DND-41 (cell line): ENCODE results near the gene PIGV.

Source experiments
- ATAC-seq: fragments of 200-7000 bp; cut with Tn5 transposase; 3 replicates; pipeline ENCODE4 v1.9.1; 2021; ENCODE audit warnings: low read depth; ENCODE audit not compliant: insufficient read depth
- DNase-seq: peaks from one replicate; pipeline ENCODE4 v3.0.0-alpha.2; 2020
- H2AFZ ChIP-seq: 2 replicates; pipeline ENCODE4 v1.6.0; 2012; ENCODE audit warnings: low read depth, low read length
- H3K27ac ChIP-seq: 2 replicates; pipeline ENCODE4 v1.5.1; 2012; ENCODE audit warnings: low read length, inconsistent platforms
- H3K27me3 ChIP-seq: fragments of 200-600 bp; sonication (generic); 2 replicates; pipeline ENCODE4 v1.6.0; 2012; ENCODE audit warnings: low read length, mild to moderate bottlenecking, inconsistent platforms; ENCODE audit not compliant: insufficient read depth, poor library complexity
- H3K36me3 ChIP-seq: 2 replicates; pipeline ENCODE4 v1.5.1; 2012; ENCODE audit warnings: low read length, inconsistent platforms; ENCODE audit not compliant: insufficient read depth
- H3K4me1 ChIP-seq: 2 replicates; pipeline ENCODE4 v1.5.1; 2012; ENCODE audit warnings: mild to moderate bottlenecking, low read length; ENCODE audit not compliant: insufficient read depth
- H3K4me2 ChIP-seq: 2 replicates; pipeline ENCODE4 v1.6.0; 2012; ENCODE audit warnings: mild to moderate bottlenecking, moderate library complexity, low read length, inconsistent platforms; ENCODE audit not compliant: insufficient read depth
- H3K4me3 ChIP-seq, 2 experiments: fragments of 200-600 bp in 1 of 2; shearing (Covaris generic) in 1 of 2; 2 replicates each; pipeline ENCODE4 v1.5.1; 2012 to 2016; ENCODE audit warnings: inconsistent platforms in 2 of 2, low read length in 2 of 2, mild to moderate bottlenecking in 2 of 2, low read depth in 1 of 2, moderate library complexity in 1 of 2
- H3K79me2 ChIP-seq: 2 replicates; pipeline ENCODE4 v1.6.0; 2012; ENCODE audit warnings: low read length, inconsistent platforms; ENCODE audit not compliant: insufficient read depth
- H3K9ac ChIP-seq: 2 replicates; pipeline ENCODE4 v1.6.0; 2012; ENCODE audit warnings: low read depth, mild to moderate bottlenecking, inconsistent platforms, low read length, moderate library complexity
- H3K9me3 ChIP-seq: 2 replicates; pipeline ENCODE4 v1.5.1; 2012; ENCODE audit warnings: low read length, moderate library complexity, mild to moderate bottlenecking, inconsistent platforms; ENCODE audit not compliant: insufficient read depth, severe bottlenecking
- H4K20me1 ChIP-seq: 2 replicates; pipeline ENCODE4 v1.6.0; 2012; ENCODE audit warnings: low read length; ENCODE audit not compliant: insufficient read depth
- EZH2 ChIP-seq: IDR thresholded peaks from 3 replicates; pipeline ENCODE4 v1.6.1; 2012; ENCODE audit warnings: borderline replicate concordance, low read depth, mild to moderate bottlenecking, moderate library complexity, low read length, inconsistent platforms; ENCODE audit not compliant: severe bottlenecking
- TF ChIP-seq, protein P1 (sequence below): IDR thresholded peaks from 2 replicates; pipeline ENCODE4 v1.5.1; 2012; ENCODE audit warnings: borderline replicate concordance, low read length, moderate library complexity, mild to moderate bottlenecking; ENCODE audit not compliant: poor library complexity, severe bottlenecking; ENCODE audit errors: extremely low read depth

Gene PIGV

GRCh38 chr1:26838474-26839338 is 51.0 kb downstream of the PIGV start:
- H3K4me3 ChIP-seq, result no peak overlapping the region
- H2AFZ ChIP-seq, result no peak overlapping the region
- H3K4me2 ChIP-seq, result no peak overlapping the region
- ATAC-seq (no peak), DNase-seq (no peak)
- no peaks in the 10 kb centered on the region for H3K9me3 ChIP-seq
- H3K36me3 ChIP-seq, result peaks cover 74% of the 10 kb centered on the region
- H3K27ac ChIP-seq, result no peak overlapping the region
- no peak for TF ChIP-seq EZH2
- TF ChIP-seq, protein P1, sequence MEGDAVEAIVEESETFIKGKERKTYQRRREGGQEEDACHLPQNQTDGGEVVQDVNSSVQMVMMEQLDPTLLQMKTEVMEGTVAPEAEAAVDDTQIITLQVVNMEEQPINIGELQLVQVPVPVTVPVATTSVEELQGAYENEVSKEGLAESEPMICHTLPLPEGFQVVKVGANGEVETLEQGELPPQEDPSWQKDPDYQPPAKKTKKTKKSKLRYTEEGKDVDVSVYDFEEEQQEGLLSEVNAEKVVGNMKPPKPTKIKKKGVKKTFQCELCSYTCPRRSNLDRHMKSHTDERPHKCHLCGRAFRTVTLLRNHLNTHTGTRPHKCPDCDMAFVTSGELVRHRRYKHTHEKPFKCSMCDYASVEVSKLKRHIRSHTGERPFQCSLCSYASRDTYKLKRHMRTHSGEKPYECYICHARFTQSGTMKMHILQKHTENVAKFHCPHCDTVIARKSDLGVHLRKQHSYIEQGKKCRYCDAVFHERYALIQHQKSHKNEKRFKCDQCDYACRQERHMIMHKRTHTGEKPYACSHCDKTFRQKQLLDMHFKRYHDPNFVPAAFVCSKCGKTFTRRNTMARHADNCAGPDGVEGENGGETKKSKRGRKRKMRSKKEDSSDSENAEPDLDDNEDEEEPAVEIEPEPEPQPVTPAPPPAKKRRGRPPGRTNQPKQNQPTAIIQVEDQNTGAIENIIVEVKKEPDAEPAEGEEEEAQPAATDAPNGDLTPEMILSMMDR, result no peak
- no peaks in the 10 kb centered on the region for H3K27me3 ChIP-seq
- no peaks in the 10 kb centered on the region for H3K4me1 ChIP-seq
- H4K20me1 ChIP-seq, result no peaks in the 10 kb centered on the region
- H3K79me2 ChIP-seq, result 0 out of 2 replicates have a peak, but pooled peaks cover 4% of the 10 kb centered on the region
- no peak overlapping the region for H3K9ac ChIP-seq

DNA sequence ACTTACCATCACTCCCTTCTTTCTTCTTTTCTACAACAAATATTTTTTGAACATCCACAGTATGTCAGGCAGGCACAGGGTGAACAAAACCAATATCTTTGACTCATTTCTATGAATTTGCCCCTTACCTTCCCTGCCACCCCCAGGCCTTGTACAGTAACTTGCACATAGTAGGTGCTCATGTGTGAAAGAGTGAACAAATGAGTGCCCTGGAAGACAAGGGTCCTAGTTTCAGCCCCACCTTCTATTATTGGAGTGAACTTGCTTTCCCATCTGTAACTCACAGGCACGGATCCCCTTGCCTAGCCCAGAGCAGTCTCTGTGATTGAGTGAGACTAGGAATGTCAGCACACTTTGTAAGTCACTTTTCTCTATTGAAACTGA is 51.6 kb downstream of the PIGV start:
- no peaks in the 10 kb centered on the region for H4K20me1 ChIP-seq
- no peaks in the 10 kb centered on the region for H3K27me3 ChIP-seq
- no peak overlapping the region for H3K9ac ChIP-seq
- no peak overlapping the region for H3K4me2 ChIP-seq
- no peak overlapping the region for H2AFZ ChIP-seq
- no peak for TF ChIP-seq EZH2
- TF ChIP-seq, protein P1, result no peak
- no peaks in the 10 kb centered on the region for H3K9me3 ChIP-seq
- no peak overlapping the region for H3K27ac ChIP-seq
- H3K4me3 ChIP-seq, result no peak overlapping the region
- no peak for ATAC-seq
- H3K4me1 ChIP-seq, result no peaks in the 10 kb centered on the region
- H3K36me3 ChIP-seq, result peaks cover 71% of the 10 kb centered on the region
- 0 out of 2 replicates have a peak, but pooled peaks cover 4% of the 10 kb centered on the region for H3K79me2 ChIP-seq
- no peak for DNase-seq

- H3K4me3 ChIP-seq, result no peak overlapping the region
- peaks cover 66% of the 10 kb centered on the region for H3K36me3 ChIP-seq
- no peaks in the 10 kb centered on the region for H3K27me3 ChIP-seq
- H4K20me1 ChIP-seq, result no peaks in the 10 kb centered on the region
- H3K9ac ChIP-seq, result no peak overlapping the region
- TF ChIP-seq, protein P1, result no peak
- TF ChIP-seq EZH2, result no peak
- no peak overlapping the region for H3K27ac ChIP-seq
- 0 out of 2 replicates have a peak, but pooled peaks cover 4% of the 10 kb centered on the region for H3K79me2 ChIP-seq
- ATAC-seq, result no peak
- H3K9me3 ChIP-seq, result no peaks in the 10 kb centered on the region
- no peak overlapping the region for H2AFZ ChIP-seq
- DNase-seq, result no peak
- H3K4me2 ChIP-seq, result no peak overlapping the region
- H3K4me1 ChIP-seq, result no peaks in the 10 kb centered on the region
Measured at GRCh38 chr1:26839779-26840178, 52.0 kb downstream of the PIGV start.
